Neutrophil (primary cell): ENCODE results near the gene NRDE2.

ENCODE experiments used
- H3K27ac ChIP-seq: fragments of 200-600 bp; sonication (generic); 2 replicates; pipeline ENCODE4 v1.5.1; 2016; ENCODE audit warnings: mild to moderate bottlenecking, moderate library complexity
- H3K27me3 ChIP-seq: fragments of 200-600 bp; sonication (generic); 2 replicates; pipeline ENCODE4 v1.6.0; 2016; ENCODE audit warnings: mild to moderate bottlenecking
- H3K36me3 ChIP-seq: fragments of 200-600 bp; sonication (generic); 2 replicates; pipeline ENCODE4 v1.5.1; 2017
- H3K4me1 ChIP-seq, 2 experiments: fragments of 200-600 bp in 1 of 2; sonication (generic) in 1 of 2; 1 replicate in 1 of 2; 2 replicates in 1 of 2; pipeline versions ENCODE4 v1.5.1 to v1.6.1; 2013 to 2016; ENCODE audit warnings: low read depth in 1 of 2, low read length in 1 of 2, mild to moderate bottlenecking in 1 of 2, moderate library complexity in 1 of 2; ENCODE audit not compliant: control insufficient read depth in 1 of 2, insufficient read depth in 1 of 2
- H3K4me3 ChIP-seq, 2 experiments: fragments of 200-600 bp in 1 of 2; sonication (generic) in 1 of 2; 1 replicate in 1 of 2; 2 replicates in 1 of 2; pipeline ENCODE4 v1.5.1; 2013 to 2016; ENCODE audit warnings: low read depth in 1 of 2, low read length in 1 of 2, mild to moderate bottlenecking in 1 of 2, moderate library complexity in 1 of 2
- H3K9me3 ChIP-seq: fragments of 200-600 bp; sonication (generic); 2 replicates; pipeline ENCODE4 v1.5.1; 2016
- CTCF ChIP-seq: fragments of 200-600 bp; sonication (generic); IDR thresholded peaks from 2 replicates; pipeline ENCODE4 v1.5.1; 2016; ENCODE audit warnings: antibody characterized with exemption

The NRDE2 gene

GRCh38 chr14:90290337-90291011 is 41.3 kb downstream of the NRDE2 start:
- Histone ChIP-seq H3K36me3 (peaks cover 48% of the 10 kb centered on the region), H3K4me3 (no peak overlapping the region), H3K4me1 (peaks cover 41 to 52% of the 10 kb centered on the region in 2 experiments), H3K27ac (peak overlapping the region; percentile 82), H3K27me3 (no peaks in the 10 kb centered on the region), H3K9me3 (no peaks in the 10 kb centered on the region)
- no peak for TF ChIP-seq CTCF

DNA sequence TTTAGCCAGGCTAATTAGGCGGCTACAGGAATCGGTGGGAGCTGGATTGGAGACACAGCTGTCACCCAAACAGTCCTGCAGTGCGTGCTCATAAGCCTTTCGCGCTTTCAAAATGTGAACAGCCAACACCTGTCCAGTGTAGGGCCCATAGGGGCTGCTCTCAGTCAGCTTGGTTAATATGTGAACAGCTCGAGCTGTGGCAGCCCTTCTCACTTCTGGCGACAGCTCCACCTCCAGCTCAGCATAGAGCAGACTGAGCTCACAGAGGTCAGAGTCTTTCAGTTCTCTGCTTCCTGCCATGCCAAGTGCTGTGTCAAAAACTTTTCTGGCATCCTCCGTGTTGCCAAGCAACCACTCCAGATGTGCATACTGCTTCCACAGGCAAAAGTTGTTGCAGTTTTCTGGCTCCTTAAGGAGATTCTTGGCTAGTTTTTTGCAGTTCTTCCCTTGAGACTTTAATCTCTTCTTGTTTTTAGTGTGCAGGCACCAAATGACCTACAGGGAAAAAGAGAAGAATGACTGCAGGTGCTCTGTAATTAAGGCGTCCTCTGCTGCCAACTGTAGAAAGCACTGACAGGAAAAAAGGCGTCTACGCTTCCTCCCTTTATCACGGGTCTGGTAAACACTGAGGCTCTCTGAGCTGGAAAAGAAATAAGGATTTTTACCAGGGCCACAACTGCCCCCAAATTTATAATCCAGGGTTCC is 42.9 kb downstream of the NRDE2 start:
- Histone ChIP-seq H3K9me3 (no peaks in the 10 kb centered on the region), H3K4me3 (no peak overlapping the region), H3K27ac (peak overlapping the region; percentile 82), H3K36me3 (peaks cover 60% of the 10 kb centered on the region), H3K27me3 (no peaks in the 10 kb centered on the region), H3K4me1 (peaks cover 25 to 35% of the 10 kb centered on the region in 2 experiments)
- no peak for TF ChIP-seq CTCF

- TF ChIP-seq CTCF: no peak
- Histone ChIP-seq H3K36me3 (peaks cover 66% of the 10 kb centered on the region), H3K27me3 (no peaks in the 10 kb centered on the region)
These were observed 44.0 kb downstream of the NRDE2 start for GRCh38 chr14:90287791-90288190.

DNA sequence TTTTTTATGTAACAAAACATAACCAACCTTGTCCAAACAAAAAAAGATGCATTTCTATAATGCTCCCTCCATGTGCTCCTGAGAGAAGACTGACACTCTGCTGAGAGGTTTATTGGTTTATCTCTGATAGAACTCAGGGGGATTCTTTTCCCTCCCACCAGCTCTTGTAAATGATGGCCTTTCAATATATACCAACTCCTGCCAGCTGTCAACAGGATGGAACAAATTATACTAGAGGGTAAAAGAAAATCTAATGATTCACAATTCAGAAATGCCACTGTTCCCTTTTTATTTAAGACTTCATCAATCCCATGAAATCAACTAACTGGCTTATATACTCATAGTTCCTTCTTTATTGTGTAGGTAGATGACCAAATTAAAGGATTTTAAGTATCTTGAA is 50.0 kb downstream of the NRDE2 start:
- Histone ChIP-seq H3K4me3 (no peak overlapping the region), H3K27ac (no peak overlapping the region), H3K36me3 (peaks cover 82% of the 10 kb centered on the region), H3K9me3 (no peaks in the 10 kb centered on the region), H3K27me3 (no peaks in the 10 kb centered on the region), H3K4me1 (no peaks in the 10 kb centered on the region)
- no peak for TF ChIP-seq CTCF

More at GRCh38 chr14:90287791-90288190, 44.0 kb downstream of the NRDE2 start:
- Histone ChIP-seq H3K4me1 (peaks cover 24 to 28% of the 10 kb centered on the region in 2 experiments), H3K4me3 (no peak overlapping the region), H3K9me3 (no peaks in the 10 kb centered on the region), H3K27ac (peak overlapping the region; percentile 82)

DNA sequence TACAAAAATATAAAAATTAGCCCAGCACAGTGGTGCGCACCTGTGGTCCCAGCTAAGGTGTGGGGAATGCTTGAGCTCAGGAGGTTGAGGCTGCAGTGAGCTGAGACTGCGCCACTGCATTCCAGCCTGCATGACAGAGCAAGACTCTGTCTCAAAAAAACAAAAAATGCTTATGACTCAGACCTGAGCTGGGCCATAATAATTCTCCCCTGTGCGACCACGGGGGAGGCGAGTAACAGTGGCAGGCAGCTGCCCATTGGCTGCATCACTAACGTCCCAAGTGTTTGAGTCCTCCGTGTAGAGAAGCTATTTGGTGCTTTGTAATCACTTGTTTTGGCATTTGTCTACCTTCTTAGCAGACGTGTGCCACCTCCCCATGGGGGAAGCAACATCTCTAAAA is 50.5 kb downstream of the NRDE2 start:
- Histone ChIP-seq H3K9me3 (no peaks in the 10 kb centered on the region), H3K27ac (no peak overlapping the region), H3K4me1 (no peaks in the 10 kb centered on the region), H3K27me3 (no peaks in the 10 kb centered on the region), H3K36me3 (peaks cover 83% of the 10 kb centered on the region), H3K4me3 (no peak overlapping the region)
- TF ChIP-seq CTCF: no peak
